HepG2 (cell line): ENCODE results near the gene UBE3D. TPM values are rescaled to one million over a fixed set of nuclear protein-coding genes. Genes with fewer than 3 reads are reported as not detected.

ENCODE experiments used
- ATAC-seq: fragments of 200-7000 bp; cut with Tn5 transposase; 3 replicates; pipeline ENCODE4 v1.9.1; 2020; ENCODE audit warnings: mild to moderate bottlenecking, moderate library complexity
- BruUV-seq: library from RNA; stranded (reverse); fragments of 400-500 nt; replicated peaks from 2 replicates; lab custom pipeline; 2021; lab: Mats Ljungman, UMichigan
- CTCF ChIA-PET: fragments of 300-600 bp; formaldehyde crosslinking; extraction: SDS; loops from one replicate; lab custom pipeline; 2021; ENCODE audit warnings: low total read pairs, inconsistent platforms, low intra/inter-chr PET ratio; lab: Yijun Ruan, JAX
- POLR2A ChIA-PET: fragments of 350-600 bp; sonication (Branson Sonifier 250); formaldehyde crosslinking; loops from one replicate; lab custom pipeline; 2020; ENCODE audit warnings: antibody characterized with exemption, inconsistent platforms; lab: Yijun Ruan, JAX
- DNase-seq: peaks from one replicate; pipeline ENCODE4 v3.0.0-alpha.2; 2015; ENCODE audit warnings: low spot score
- FAIRE-seq: peaks from 3 replicates; lab custom pipeline; 2011; peaks lifted over from hg19 to GRCh38; lab: Jason Lieb, UNC
- H2AFZ ChIP-seq: one replicate; pipeline ENCODE4 v1.6.1; 2011; ENCODE audit warnings: low read length, inconsistent platforms
- H3K27ac ChIP-seq: fragments of 300-600 bp; 3 replicates; pipeline ENCODE4 v1.8.0; 2011; ENCODE audit warnings: mixed run types, mild to moderate bottlenecking, mixed read lengths, low read length, inconsistent platforms; ENCODE audit not compliant: insufficient read depth; ENCODE audit errors: extremely low read length
- H3K27me3 ChIP-seq, 2 experiments: fragments of 200-600 bp in 1 of 2; 2 replicates in 1 of 2; 3 replicates in 1 of 2; pipeline versions ENCODE4 v1.6.0 to v1.8.0; 2011; ENCODE audit warnings: low read length in 2 of 2, mild to moderate bottlenecking in 2 of 2, moderate library complexity in 2 of 2, inconsistent platforms in 1 of 2; ENCODE audit not compliant: insufficient read depth in 2 of 2, control insufficient read depth in 1 of 2
- H3K36me3 ChIP-seq, 2 experiments: fragments of 200-600 bp in 1 of 2; replicated peaks in 1 of 2; 2 replicates in 1 of 2; 3 replicates in 1 of 2; pipeline versions ENCODE4 v1.5.1 to v1.8.0; 2011; ENCODE audit warnings: low read length in 2 of 2, inconsistent platforms in 1 of 2; ENCODE audit not compliant: insufficient read depth in 2 of 2, control insufficient read depth in 1 of 2
- H3K4me1 ChIP-seq: 2 replicates; pipeline ENCODE4 v1.5.1; 2012; ENCODE audit warnings: low read length, inconsistent platforms; ENCODE audit not compliant: insufficient read depth
- H3K4me2 ChIP-seq: 2 replicates; pipeline ENCODE4 v1.6.0; 2011; ENCODE audit warnings: low read depth, low read length, inconsistent platforms
- H3K4me3 ChIP-seq, 3 experiments: fragments of 200-600 bp in 1 of 3; sonication (generic), shearing (Covaris generic) in 1 of 3; replicated peaks in 1 of 3; 2 replicates each; pipeline ENCODE4 v1.5.1; 2011 to 2016; ENCODE audit warnings: low read length in 3 of 3, inconsistent platforms in 2 of 3, low read depth in 2 of 3, mild to moderate bottlenecking in 2 of 3, control low read depth in 1 of 3, mixed read lengths in 1 of 3; ENCODE audit not compliant: insufficient read depth in 1 of 3
- H3K79me2 ChIP-seq: one replicate; pipeline ENCODE4 v1.6.1; 2011; ENCODE audit warnings: low read length, inconsistent platforms; ENCODE audit not compliant: insufficient read depth
- H3K9ac ChIP-seq: 2 replicates; pipeline ENCODE4 v1.6.0; 2011; ENCODE audit warnings: mild to moderate bottlenecking, low read depth, low read length, inconsistent platforms; ENCODE audit not compliant: insufficient read depth
- H3K9me3 ChIP-seq: 2 replicates; pipeline ENCODE4 v1.5.1; 2012; ENCODE audit warnings: mild to moderate bottlenecking, low read length
- H4K20me1 ChIP-seq: 2 replicates; pipeline ENCODE4 v1.6.0; 2011; ENCODE audit warnings: inconsistent platforms, mild to moderate bottlenecking, low read length, moderate library complexity; ENCODE audit not compliant: insufficient read depth
- CHD2 ChIP-seq: IDR thresholded peaks from 2 replicates; pipeline ENCODE4 v1.6.1; 2011; ENCODE audit warnings: low read depth, low read length, improper control_type of control experiment
- ESRRA ChIP-seq: sonication (generic); formaldehyde crosslinking; IDR thresholded peaks from 2 replicates; pipeline ENCODE4 v1.5.1; 2020; ENCODE audit warnings: mild to moderate bottlenecking, low read depth, missing genetic modification reagents
- FLYWCH1 ChIP-seq: sonication (generic); formaldehyde crosslinking; IDR thresholded peaks from 2 replicates; pipeline ENCODE4 v1.8.1; 2023; ENCODE audit warnings: mild to moderate bottlenecking, missing genetic modification reagents
- MEF2D ChIP-seq: sonication (generic); formaldehyde crosslinking; IDR thresholded peaks from 2 replicates; pipeline ENCODE4 v1.5.1; 2020; ENCODE audit warnings: mild to moderate bottlenecking, missing genetic modification reagents
- RELA ChIP-seq: sonication (generic); formaldehyde crosslinking; IDR thresholded peaks from 2 replicates; pipeline ENCODE4 v1.4.0; 2020; ENCODE audit warnings: missing genetic modification reagents
- REXO4 ChIP-seq: sonication (generic); formaldehyde crosslinking; IDR thresholded peaks from 2 replicates; pipeline ENCODE4 v1.8.0; 2022; ENCODE audit warnings: missing genetic modification reagents, mild to moderate bottlenecking, borderline replicate concordance
- SP1 ChIP-seq, 2 experiments: fragments of 450-650 bp in 1 of 2; sonication (generic) in 1 of 2; formaldehyde crosslinking in 1 of 2; IDR thresholded peaks; 2 replicates each; pipeline versions ENCODE4 v1.4.0 to v1.6.1; 2016 to 2020; ENCODE audit warnings: missing genetic modification reagents in 1 of 2
- ZBTB1 ChIP-seq: sonication (generic); formaldehyde crosslinking; IDR thresholded peaks from 2 replicates; pipeline ENCODE4 v1.4.0; 2020; ENCODE audit warnings: missing genetic modification reagents, borderline replicate concordance
- ZNF446 ChIP-seq: sonication (generic); formaldehyde crosslinking; IDR thresholded peaks from 2 replicates; pipeline ENCODE4 v1.5.0; 2020; ENCODE audit warnings: mild to moderate bottlenecking, missing genetic modification reagents
- ZNF558 ChIP-seq: sonication (generic); formaldehyde crosslinking; IDR thresholded peaks from 2 replicates; pipeline ENCODE4 v1.9.0; 2022; ENCODE audit warnings: mild to moderate bottlenecking, missing genetic modification reagents, borderline replicate concordance
- ZNF772 ChIP-seq: sonication (generic); formaldehyde crosslinking; IDR thresholded peaks from 2 replicates; pipeline ENCODE4 v1.5.0; 2020; ENCODE audit warnings: mild to moderate bottlenecking, missing genetic modification reagents
- whole genome bisulfite sequencing: methylation state at CpG from one replicate; pipeline ENCODE4 v1.1.6; 2017; ENCODE audit warnings: low lambda C conversion rate; 5-methylcytosine and 5-hydroxymethylcytosine counted together
- in situ Hi-C: cut with HindIII; loops from 2 replicates; pipeline ENCODE4 v1.10.0; 2017; ENCODE audit warnings: low pct_unique_long_range_greater_than_20kb; ENCODE audit not compliant: extremely low pct_ligation_motif_present
- intact Hi-C: fragments of 100-400 bp; cut with micrococcal nuclease; formaldehyde crosslinking; loops from one replicate; pipeline ENCODE4 v1.10.0; 2022; ENCODE audit not compliant: unreplicated experiment
- polyA plus RNA-seq, 8 experiments: library from polyadenylated mRNA; depleted of rRNA in 3 of 8; stranded (reverse) in 7 of 8; unstranded in 1 of 8; fragments of >200 nt; fragmentation: Illumina TruSeq in 4 of 8; extraction: Trizol in 4 of 8; gene quantifications; 2 replicates each; pipeline versions ENCODE4 v1.2.1 to v1.2.3, GENCODE V29; 2011 to 2016; ENCODE audit warnings: low read depth in 4 of 8, missing spikeins in 1 of 8, mixed read lengths in 1 of 8; ENCODE audit not compliant: insufficient read depth in 1 of 8
- total RNA-seq, 5 experiments: library from RNA; depleted of rRNA; stranded (reverse); fragments of >200 nt; fragmentation: Illumina TruSeq; extraction: Trizol; gene quantifications; 2 replicates each; pipeline ENCODE4 v1.2.3, GENCODE V29; 2016; ENCODE audit warnings: low read depth in 1 of 5
- TF ChIP-seq, protein P1 (sequence below): sonication (generic); formaldehyde crosslinking; IDR thresholded peaks from 2 replicates; pipeline ENCODE4 v1.4.0; 2020; ENCODE audit warnings: missing genetic modification reagents, borderline replicate concordance
- TF ChIP-seq, protein P2 (sequence below): sonication (generic); formaldehyde crosslinking; IDR thresholded peaks from 2 replicates; pipeline ENCODE4 v1.4.0; 2020; ENCODE audit warnings: missing genetic modification reagents
- TF ChIP-seq, protein P3 (sequence below): sonication (generic); formaldehyde crosslinking; IDR thresholded peaks from 2 replicates; pipeline ENCODE4 v1.4.0; 2020; ENCODE audit warnings: mild to moderate bottlenecking, low read depth, missing genetic modification reagents
- TF ChIP-seq, protein P4 (sequence below): IDR thresholded peaks from 2 replicates; pipeline ENCODE4 v1.4.0; 2020; ENCODE audit warnings: mild to moderate bottlenecking, missing genetic modification reagents

Gene UBE3D
- total and polyA plus RNA-seq, 2 of the 13 experiments (the other 11 are each of a cell fraction or from before 2014, with no cell fraction given), result 5.1 to 11.4 TPM

DNA sequence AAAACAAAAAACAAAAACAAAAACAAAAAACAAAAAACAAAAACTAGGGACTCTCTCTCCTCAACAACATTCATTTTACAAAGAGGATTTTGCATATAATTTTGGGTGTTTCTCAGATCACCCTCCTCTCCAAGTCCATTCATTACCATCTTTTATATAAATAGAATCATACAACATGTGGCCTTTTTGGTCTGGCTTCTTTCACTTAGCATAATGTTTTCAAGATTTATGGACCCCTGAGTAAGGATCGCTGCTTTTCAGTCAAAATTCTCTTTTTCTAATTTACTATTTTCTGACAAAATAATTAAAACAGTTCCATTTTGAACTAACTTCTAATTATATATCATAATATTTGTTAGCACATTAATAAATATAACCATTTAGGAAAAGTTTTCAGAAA lies 94.8 kb downstream of the UBE3D start:
- ATAC-seq (no peak), DNase-seq (no peak), FAIRE-seq (no peak)
- Histone ChIP-seq H3K27me3 (no peaks in the 10 kb centered on the region), H3K36me3 (no peaks in the 10 kb centered on the region), H3K4me3 (no peak overlapping the region), H3K4me2 (no peak overlapping the region), H3K9ac (no peak overlapping the region), H3K27ac (no peak overlapping the region), H3K79me2 (no peaks in the 10 kb centered on the region), H3K9me3 (no peaks in the 10 kb centered on the region), H3K4me1 (no peaks in the 10 kb centered on the region), H2AFZ (no peak overlapping the region), H4K20me1 (no peaks in the 10 kb centered on the region)
- intact Hi-C loops (no loop called here), in situ Hi-C loops (no loop called here)
- ChIA-PET POLR2A (no interaction called here), CTCF (no interaction called here)
- 98% methylated on average over 1 of the region's 1 CpG for WGBS
- BruUV-seq, result no TSS peak
- TF ChIP-seq, protein P1, sequence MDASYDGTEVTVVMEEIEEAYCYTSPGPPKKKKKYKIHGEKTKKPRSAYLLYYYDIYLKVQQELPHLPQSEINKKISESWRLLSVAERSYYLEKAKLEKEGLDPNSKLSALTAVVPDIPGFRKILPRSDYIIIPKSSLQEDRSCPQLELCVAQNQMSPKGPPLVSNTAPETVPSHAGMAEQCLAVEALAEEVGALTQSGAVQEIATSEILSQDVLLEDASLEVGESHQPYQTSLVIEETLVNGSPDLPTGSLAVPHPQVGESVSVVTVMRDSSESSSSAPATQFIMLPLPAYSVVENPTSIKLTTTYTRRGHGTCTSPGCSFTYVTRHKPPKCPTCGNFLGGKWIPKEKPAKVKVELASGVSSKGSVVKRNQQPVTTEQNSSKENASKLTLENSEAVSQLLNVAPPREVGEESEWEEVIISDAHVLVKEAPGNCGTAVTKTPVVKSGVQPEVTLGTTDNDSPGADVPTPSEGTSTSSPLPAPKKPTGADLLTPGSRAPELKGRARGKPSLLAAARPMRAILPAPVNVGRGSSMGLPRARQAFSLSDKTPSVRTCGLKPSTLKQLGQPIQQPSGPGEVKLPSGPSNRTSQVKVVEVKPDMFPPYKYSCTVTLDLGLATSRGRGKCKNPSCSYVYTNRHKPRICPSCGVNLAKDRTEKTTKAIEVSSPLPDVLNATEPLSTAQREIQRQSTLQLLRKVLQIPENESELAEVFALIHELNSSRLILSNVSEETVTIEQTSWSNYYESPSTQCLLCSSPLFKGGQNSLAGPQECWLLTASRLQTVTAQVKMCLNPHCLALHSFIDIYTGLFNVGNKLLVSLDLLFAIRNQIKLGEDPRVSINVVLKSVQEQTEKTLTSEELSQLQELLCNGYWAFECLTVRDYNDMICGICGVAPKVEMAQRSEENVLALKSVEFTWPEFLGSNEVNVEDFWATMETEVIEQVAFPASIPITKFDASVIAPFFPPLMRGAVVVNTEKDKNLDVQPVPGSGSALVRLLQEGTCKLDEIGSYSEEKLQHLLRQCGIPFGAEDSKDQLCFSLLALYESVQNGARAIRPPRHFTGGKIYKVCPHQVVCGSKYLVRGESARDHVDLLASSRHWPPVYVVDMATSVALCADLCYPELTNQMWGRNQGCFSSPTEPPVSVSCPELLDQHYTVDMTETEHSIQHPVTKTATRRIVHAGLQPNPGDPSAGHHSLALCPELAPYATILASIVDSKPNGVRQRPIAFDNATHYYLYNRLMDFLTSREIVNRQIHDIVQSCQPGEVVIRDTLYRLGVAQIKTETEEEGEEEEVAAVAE, result no peak
- TF ChIP-seq ZNF558 (CRISPR knock-in tag), result no peak
- no peak for TF ChIP-seq SP1 (IDR thresholded peaks at IDR 0.05)
- TF ChIP-seq SP1 (CRISPR knock-in tag; IDR thresholded peaks at IDR 0.05), result no peak
- TF ChIP-seq ZNF772, result no peak
- TF ChIP-seq FLYWCH1, result no peak
- TF ChIP-seq CHD2, result no peak
- TF ChIP-seq, protein P2, sequence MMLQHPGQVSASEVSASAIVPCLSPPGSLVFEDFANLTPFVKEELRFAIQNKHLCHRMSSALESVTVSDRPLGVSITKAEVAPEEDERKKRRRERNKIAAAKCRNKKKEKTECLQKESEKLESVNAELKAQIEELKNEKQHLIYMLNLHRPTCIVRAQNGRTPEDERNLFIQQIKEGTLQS (CRISPR knock-in tag), result no peak
- TF ChIP-seq REXO4 (CRISPR knock-in tag), result no peak
- TF ChIP-seq, protein P3, sequence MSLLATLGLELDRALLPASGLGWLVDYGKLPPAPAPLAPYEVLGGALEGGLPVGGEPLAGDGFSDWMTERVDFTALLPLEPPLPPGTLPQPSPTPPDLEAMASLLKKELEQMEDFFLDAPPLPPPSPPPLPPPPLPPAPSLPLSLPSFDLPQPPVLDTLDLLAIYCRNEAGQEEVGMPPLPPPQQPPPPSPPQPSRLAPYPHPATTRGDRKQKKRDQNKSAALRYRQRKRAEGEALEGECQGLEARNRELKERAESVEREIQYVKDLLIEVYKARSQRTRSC (CRISPR knock-in tag), result no peak
- TF ChIP-seq, protein P4, sequence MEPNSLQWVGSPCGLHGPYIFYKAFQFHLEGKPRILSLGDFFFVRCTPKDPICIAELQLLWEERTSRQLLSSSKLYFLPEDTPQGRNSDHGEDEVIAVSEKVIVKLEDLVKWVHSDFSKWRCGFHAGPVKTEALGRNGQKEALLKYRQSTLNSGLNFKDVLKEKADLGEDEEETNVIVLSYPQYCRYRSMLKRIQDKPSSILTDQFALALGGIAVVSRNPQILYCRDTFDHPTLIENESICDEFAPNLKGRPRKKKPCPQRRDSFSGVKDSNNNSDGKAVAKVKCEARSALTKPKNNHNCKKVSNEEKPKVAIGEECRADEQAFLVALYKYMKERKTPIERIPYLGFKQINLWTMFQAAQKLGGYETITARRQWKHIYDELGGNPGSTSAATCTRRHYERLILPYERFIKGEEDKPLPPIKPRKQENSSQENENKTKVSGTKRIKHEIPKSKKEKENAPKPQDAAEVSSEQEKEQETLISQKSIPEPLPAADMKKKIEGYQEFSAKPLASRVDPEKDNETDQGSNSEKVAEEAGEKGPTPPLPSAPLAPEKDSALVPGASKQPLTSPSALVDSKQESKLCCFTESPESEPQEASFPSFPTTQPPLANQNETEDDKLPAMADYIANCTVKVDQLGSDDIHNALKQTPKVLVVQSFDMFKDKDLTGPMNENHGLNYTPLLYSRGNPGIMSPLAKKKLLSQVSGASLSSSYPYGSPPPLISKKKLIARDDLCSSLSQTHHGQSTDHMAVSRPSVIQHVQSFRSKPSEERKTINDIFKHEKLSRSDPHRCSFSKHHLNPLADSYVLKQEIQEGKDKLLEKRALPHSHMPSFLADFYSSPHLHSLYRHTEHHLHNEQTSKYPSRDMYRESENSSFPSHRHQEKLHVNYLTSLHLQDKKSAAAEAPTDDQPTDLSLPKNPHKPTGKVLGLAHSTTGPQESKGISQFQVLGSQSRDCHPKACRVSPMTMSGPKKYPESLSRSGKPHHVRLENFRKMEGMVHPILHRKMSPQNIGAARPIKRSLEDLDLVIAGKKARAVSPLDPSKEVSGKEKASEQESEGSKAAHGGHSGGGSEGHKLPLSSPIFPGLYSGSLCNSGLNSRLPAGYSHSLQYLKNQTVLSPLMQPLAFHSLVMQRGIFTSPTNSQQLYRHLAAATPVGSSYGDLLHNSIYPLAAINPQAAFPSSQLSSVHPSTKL, result no peak
- no peak for TF ChIP-seq RELA (CRISPR knock-in tag)
- no peak for TF ChIP-seq MEF2D (CRISPR knock-in tag)
- TF ChIP-seq ZBTB1 (CRISPR knock-in tag), result no peak
- no peak for TF ChIP-seq ESRRA (CRISPR knock-in tag)
- TF ChIP-seq ZNF446 (CRISPR knock-in tag), result no peak
